OCI-LY1 (cell line): ENCODE data around the gene DCAF15.

Source experiments
- H2AFZ ChIP-seq: fragments of 200-600 bp; sonication (generic), shearing (Covaris generic); 2 replicates; pipeline ENCODE4 v1.6.0; 2014; ENCODE audit warnings: antibody characterized with exemption, mild to moderate bottlenecking, low read length
- H3F3A ChIP-seq: fragments of 200-600 bp; sonication (generic), shearing (Covaris generic); 2 replicates; pipeline ENCODE4 v1.6.0; 2014; ENCODE audit warnings: mild to moderate bottlenecking, antibody characterized with exemption, low read length, moderate library complexity; ENCODE audit not compliant: insufficient read depth
- H3K27ac ChIP-seq: fragments of 200-600 bp; sonication (generic); 2 replicates; pipeline ENCODE4 v1.5.1; 2014; ENCODE audit warnings: low read length, mixed run types, mild to moderate bottlenecking, low read depth; ENCODE audit not compliant: poor library complexity, severe bottlenecking
- H3K27me3 ChIP-seq: fragments of 200-600 bp; sonication (generic); 2 replicates; pipeline ENCODE4 v1.6.0; 2014; ENCODE audit warnings: antibody characterized with exemption, mild to moderate bottlenecking, low read length, moderate library complexity; ENCODE audit not compliant: insufficient read depth
- H3K36me3 ChIP-seq: fragments of 200-600 bp; sonication (generic); 2 replicates; pipeline ENCODE4 v1.6.1; 2014; ENCODE audit warnings: mild to moderate bottlenecking, antibody characterized with exemption, low read length, moderate library complexity, mixed read lengths; ENCODE audit not compliant: insufficient read depth
- H3K4me1 ChIP-seq: fragments of 200-600 bp; sonication (generic); 2 replicates; pipeline ENCODE4 v1.5.1; 2014; ENCODE audit warnings: mild to moderate bottlenecking, low read length, moderate library complexity; ENCODE audit not compliant: insufficient read depth, severe bottlenecking
- H3K4me2 ChIP-seq: fragments of 200-600 bp; sonication (generic), shearing (Covaris generic); 2 replicates; pipeline ENCODE4 v1.6.1; 2014; ENCODE audit warnings: low read length
- H3K4me3 ChIP-seq: fragments of 200-600 bp; sonication (generic); 2 replicates; pipeline ENCODE4 v1.5.1; 2014; ENCODE audit warnings: low read length, low read depth, mild to moderate bottlenecking, mixed read lengths; ENCODE audit not compliant: poor library complexity, severe bottlenecking
- H3K79me2 ChIP-seq: fragments of 200-600 bp; shearing (Covaris generic); 2 replicates; pipeline ENCODE4 v1.6.1; 2016; ENCODE audit warnings: mixed run types, low read length, mixed read lengths; ENCODE audit not compliant: insufficient read depth
- H3K9ac ChIP-seq: fragments of 200-600 bp; sonication (generic), shearing (Covaris generic); 2 replicates; pipeline ENCODE4 v1.6.1; 2014; ENCODE audit warnings: mild to moderate bottlenecking, low read length, mixed read lengths
- H3K9me2 ChIP-seq: fragments of 200-600 bp; sonication (generic), shearing (Covaris generic); 2 replicates; pipeline ENCODE4 v1.6.1; 2014; ENCODE audit warnings: low read depth, mild to moderate bottlenecking, low read length, mixed read lengths
- H3K9me3 ChIP-seq: fragments of 200-600 bp; shearing (Covaris generic); 2 replicates; pipeline ENCODE4 v1.6.1; 2014; ENCODE audit warnings: low read length, mixed read lengths
- H4K20me1 ChIP-seq: fragments of 200-600 bp; sonication (generic), shearing (Covaris generic); 2 replicates; pipeline ENCODE4 v1.6.0; 2016; ENCODE audit warnings: mild to moderate bottlenecking, low read length; ENCODE audit not compliant: insufficient read depth
- CTCF ChIP-seq: fragments of 200-600 bp; sonication (generic), shearing (Covaris generic); IDR thresholded peaks from 2 replicates; pipeline ENCODE4 v1.5.1; 2017; ENCODE audit warnings: mild to moderate bottlenecking, antibody characterized with exemption, low read length, moderate library complexity, mixed read lengths
- EZH2 ChIP-seq: fragments of 200-600 bp; sonication (generic), shearing (Covaris generic); IDR thresholded peaks from 2 replicates; pipeline ENCODE4 v1.8.0; 2017; ENCODE audit warnings: borderline replicate concordance, mixed run types, mild to moderate bottlenecking, antibody characterized with exemption, low read length, moderate library complexity, mixed read lengths

The DCAF15 gene

GRCh38 chr19:13985771-13986347 is 33.5 kb downstream of the DCAF15 start:
- no peaks in the 10 kb centered on the region for H4K20me1 ChIP-seq
- no peak overlapping the region for H2AFZ ChIP-seq
- TF ChIP-seq EZH2: no peak
- TF ChIP-seq CTCF: no peak
- no peaks in the 10 kb centered on the region; the same call in 1 of the 2 replicates for H3F3A ChIP-seq
- no peaks in the 10 kb centered on the region for H3K9me2 ChIP-seq
- H3K4me2 ChIP-seq: peak overlapping the region; percentile 69
- H3K4me3 ChIP-seq: peak overlapping the region; percentile 44
- H3K9me3 ChIP-seq: no peaks in the 10 kb centered on the region
- H3K36me3 ChIP-seq: peaks cover 3% of the 10 kb centered on the region; the same call in 1 of the 2 replicates
- peak overlapping the region; percentile 86 for H3K27ac ChIP-seq
- peak overlapping the region; percentile 59 for H3K9ac ChIP-seq
- peaks cover 1% of the 10 kb centered on the region; the same call in 1 of the 2 replicates for H3K27me3 ChIP-seq
- peaks cover 40% of the 10 kb centered on the region for H3K4me1 ChIP-seq
- no peaks in the 10 kb centered on the region for H3K79me2 ChIP-seq

- H3F3A ChIP-seq: no peaks in the 10 kb centered on the region; the same call in 1 of the 2 replicates
- H3K9me2 ChIP-seq: no peaks in the 10 kb centered on the region
- no peaks in the 10 kb centered on the region; the same call in 1 of the 2 replicates for H3K27me3 ChIP-seq
- H3K79me2 ChIP-seq: no peaks in the 10 kb centered on the region
- H3K27ac ChIP-seq: peak overlapping the region; percentile 86
- peaks cover 39% of the 10 kb centered on the region for H3K4me1 ChIP-seq
- H4K20me1 ChIP-seq: no peaks in the 10 kb centered on the region
- TF ChIP-seq EZH2 (no peak), CTCF (no peak)
- peak overlapping the region; percentile 69 for H3K4me2 ChIP-seq
- H3K4me3 ChIP-seq: peak overlapping the region; percentile 44
- H3K36me3 ChIP-seq: peaks cover 3% of the 10 kb centered on the region; the same call in 1 of the 2 replicates
- H3K9me3 ChIP-seq: no peaks in the 10 kb centered on the region
- peak overlapping the region; percentile 65 for H3K9ac ChIP-seq
- no peak overlapping the region for H2AFZ ChIP-seq
These were observed 34.1 kb downstream of the DCAF15 start for GRCh38 chr19:13986348-13986904.

GRCh38 chr19:13987101-13987890 is 35.0 kb downstream of the DCAF15 start:
- Histone ChIP-seq H2AFZ (no peak overlapping the region), H3K4me2 (peak overlapping the region; percentile 69), H3K9me3 (no peaks in the 10 kb centered on the region), H3K79me2 (no peaks in the 10 kb centered on the region), H3K4me1 (peaks cover 36% of the 10 kb centered on the region), H3K4me3 (peak overlapping the region; percentile 44), H4K20me1 (no peaks in the 10 kb centered on the region), H3K27ac (peak overlapping the region; percentile 86), H3K9ac (peak overlapping the region; percentile 65), H3K9me2 (no peaks in the 10 kb centered on the region), H3F3A (no peaks in the 10 kb centered on the region; the same call in 1 of the 2 replicates), H3K36me3 (peaks cover 3% of the 10 kb centered on the region), H3K27me3 (no peaks in the 10 kb centered on the region; the same call in 1 of the 2 replicates)
- TF ChIP-seq EZH2 (no peak), CTCF (no peak)
